Esophagus squamous epithelium (tissue), 4 donors: ENCODE results near the gene SOCS3.

Experiments used
- POLR2A ChIP-seq, 4 donors: fragments of 450-650 bp; IDR thresholded peaks; one replicate each; pipeline ENCODE4 v1.6.1; 2017; ENCODE audit warnings: antibody characterized with exemption in 4 of 4, mild to moderate bottlenecking in 4 of 4, moderate library complexity in 3 of 4
- TF ChIP-seq, protein P1 (sequence below), 6 experiments: fragments of 450-650 bp in 4 of 6; fragments of 200-600 bp in 2 of 6; sonication (generic) in 2 of 6; IDR thresholded peaks; one replicate each; pipeline ENCODE4 v1.5.1; 2016 to 2019; ENCODE audit warnings: antibody characterized with exemption in 6 of 6, mild to moderate bottlenecking in 4 of 6, moderate library complexity in 4 of 6

DNA sequence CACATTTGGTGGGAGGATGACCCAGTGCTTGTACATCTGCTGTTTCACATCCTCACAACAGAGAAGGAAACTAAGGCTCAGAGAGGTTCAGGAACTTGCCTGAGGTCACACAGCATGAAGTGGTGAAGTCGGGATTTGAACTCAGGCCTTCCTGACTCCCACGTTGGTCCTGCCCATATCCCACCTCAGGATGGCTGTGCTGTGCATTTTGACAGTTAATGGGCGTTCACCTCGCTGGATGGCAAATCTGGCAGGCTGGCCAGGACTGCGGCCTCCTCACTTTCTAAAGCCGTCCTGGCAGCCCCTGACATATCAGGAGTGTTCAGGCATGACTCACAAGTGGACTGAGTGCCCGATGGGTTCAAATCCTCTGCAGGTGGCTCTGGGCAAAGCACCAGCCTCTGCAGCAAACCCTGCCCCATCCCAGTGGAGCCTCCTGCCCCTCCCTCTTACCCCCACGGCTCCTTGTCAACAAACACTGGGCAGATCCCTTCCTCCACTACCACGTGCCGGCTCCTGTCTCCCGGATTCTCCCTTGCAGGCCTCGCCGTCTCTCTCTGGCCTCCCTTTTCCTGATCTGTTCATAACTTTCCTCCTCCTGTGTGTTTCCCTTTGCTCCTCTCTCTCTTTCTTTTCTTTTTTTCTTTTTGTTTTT is 29.2 kb downstream of the SOCS3 start:
- TF ChIP-seq, protein P1, sequence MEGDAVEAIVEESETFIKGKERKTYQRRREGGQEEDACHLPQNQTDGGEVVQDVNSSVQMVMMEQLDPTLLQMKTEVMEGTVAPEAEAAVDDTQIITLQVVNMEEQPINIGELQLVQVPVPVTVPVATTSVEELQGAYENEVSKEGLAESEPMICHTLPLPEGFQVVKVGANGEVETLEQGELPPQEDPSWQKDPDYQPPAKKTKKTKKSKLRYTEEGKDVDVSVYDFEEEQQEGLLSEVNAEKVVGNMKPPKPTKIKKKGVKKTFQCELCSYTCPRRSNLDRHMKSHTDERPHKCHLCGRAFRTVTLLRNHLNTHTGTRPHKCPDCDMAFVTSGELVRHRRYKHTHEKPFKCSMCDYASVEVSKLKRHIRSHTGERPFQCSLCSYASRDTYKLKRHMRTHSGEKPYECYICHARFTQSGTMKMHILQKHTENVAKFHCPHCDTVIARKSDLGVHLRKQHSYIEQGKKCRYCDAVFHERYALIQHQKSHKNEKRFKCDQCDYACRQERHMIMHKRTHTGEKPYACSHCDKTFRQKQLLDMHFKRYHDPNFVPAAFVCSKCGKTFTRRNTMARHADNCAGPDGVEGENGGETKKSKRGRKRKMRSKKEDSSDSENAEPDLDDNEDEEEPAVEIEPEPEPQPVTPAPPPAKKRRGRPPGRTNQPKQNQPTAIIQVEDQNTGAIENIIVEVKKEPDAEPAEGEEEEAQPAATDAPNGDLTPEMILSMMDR (IDR thresholded peaks at IDR 0.05): no peak
- TF ChIP-seq POLR2A (IDR thresholded peaks at IDR 0.05): no peak
